SKM-1 treated with dmso at 0.1 percent for 144 hours (cell line): ENCODE data around the gene BAG2.

Experiments
- DNase-seq: peaks from one replicate; lab custom pipeline; 2025; ENCODE audit not compliant: unreplicated experiment; lab: John Stamatoyannopoulos, UW

The BAG2 gene

DNA sequence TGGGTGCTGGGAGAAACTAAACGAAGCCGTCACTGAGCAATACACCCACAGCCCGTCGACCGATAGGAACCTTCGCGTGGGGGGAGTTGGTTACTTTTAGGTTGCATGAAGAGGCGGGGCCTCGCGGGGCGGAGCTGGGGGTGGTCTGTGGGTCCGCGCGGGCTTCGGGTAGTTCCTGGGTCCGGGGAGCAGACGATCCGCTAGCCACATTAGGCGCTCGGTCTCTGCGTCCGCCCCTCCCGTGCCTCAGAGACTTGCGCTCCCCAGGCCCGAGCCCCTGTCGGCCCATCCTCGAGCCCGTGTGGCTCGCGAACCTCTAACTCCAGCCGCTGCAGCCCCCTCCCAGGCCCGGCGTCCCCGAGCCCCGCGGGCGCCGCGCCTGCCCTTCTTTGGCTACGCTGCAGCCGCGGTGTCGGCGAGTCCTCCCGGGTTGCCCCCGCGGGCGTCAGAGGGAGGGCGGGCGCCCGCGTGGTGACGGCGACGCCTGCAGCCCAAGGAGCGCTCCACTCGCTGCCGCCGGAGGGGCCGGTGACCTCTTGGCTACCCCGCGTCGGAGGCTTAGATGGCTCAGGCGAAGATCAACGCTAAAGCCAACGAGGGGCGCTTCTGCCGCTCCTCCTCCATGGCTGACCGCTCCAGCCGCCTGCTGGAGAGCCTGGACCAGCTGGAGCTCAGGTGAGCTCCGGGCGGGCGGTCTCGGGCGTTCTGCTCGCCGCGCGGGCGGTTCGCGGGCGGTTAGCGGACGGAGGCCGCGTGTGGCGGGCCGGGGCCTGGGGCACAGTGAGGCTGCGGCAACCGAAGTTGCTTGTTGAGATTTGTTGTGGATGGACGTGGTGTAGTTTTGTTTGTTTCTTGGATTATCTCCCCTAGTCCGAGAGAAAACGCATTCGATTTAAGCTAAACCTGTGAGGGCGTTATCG is at the start of gene BAG2:
Gene BAG2 (plus strand): TSS at position 191 of the 920 bp plus-strand sequence. CDS start 372 bp downstream, at position 563.
- peak; percentile 81 for DNase-seq

DNA sequence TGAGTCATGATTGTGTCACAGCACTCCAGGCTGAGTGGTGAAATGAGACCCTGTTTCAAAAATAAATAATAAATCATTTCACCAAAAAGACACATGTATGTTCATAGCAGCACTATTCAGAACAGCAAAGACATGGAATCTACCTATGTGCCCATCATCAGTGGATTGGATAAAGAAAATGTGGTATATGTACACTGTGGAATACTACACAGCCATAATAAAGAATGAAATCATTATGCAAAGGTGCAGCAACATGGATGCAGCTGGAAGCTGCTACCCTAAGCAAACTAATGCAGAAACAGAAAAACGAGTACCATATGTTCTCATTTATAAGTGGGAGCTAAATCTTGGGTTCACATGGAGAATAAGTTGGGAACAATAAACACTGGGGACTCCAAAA is 49.0 kb upstream of the BAG2 start:
- DNase-seq: no peak

DNA sequence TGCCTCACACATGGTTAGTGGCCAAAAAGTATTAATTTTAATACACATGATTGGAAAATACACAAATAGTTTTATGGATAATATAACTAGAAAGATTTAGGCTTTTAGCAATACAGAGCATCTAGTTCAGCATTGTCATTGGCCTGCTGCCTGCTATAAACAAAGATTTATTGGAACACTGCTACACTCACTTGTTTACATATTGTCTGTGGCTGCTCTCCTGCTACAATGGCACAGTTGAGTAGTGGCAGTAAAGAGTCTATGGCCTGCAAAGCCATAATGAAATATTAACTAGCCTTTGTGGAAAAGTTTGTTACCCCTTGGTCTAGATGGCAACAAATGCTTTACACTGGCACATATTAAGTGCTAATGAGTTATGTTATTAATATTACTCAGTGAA is 44.4 kb upstream of the BAG2 start:
- DNase-seq: no peak

DNA sequence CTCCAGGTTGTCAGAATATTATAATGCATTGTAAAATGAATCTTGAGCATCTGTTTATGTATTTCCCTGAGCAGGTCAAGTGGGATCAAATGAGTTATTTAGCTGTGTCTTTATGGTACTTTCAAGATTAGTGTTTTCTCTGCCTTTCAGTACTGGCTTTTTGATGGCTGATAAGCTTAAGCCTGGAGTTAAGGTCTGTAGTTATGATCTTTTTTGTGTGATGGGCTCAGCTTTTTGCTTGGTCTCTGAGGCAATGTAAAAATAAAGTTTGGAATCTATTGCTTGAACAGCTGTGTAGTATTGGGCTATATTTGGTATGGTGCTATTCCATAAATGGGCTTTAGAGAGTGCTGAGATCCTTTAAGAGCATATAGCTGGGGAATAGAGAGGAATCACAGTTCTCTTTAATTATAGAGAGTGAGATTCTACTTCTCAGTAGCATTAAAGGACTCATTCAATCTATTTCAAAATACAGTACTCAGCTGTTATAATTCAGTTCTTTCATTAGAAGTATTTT is 41.4 kb upstream of the BAG2 start:
- DNase-seq: no peak

DNA sequence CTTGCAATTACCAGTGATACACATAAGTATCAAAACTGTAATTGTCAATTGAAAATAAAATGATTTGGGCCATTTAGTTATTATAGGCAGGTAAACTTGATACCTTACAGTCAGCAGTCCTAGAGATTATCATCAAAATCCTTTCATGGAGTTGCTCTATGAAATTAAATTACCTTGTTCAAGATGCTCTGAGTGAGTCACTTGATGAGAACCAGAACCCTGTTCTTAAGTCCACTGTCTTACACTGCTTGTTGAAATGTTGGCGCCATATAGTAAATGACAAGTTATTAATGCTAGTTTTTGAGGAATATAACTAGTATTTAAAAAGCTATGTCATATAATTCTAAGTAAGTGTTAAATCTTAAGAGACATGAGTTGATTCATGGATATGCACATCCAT is 37.2 kb upstream of the BAG2 start:
- no peak for DNase-seq

DNA sequence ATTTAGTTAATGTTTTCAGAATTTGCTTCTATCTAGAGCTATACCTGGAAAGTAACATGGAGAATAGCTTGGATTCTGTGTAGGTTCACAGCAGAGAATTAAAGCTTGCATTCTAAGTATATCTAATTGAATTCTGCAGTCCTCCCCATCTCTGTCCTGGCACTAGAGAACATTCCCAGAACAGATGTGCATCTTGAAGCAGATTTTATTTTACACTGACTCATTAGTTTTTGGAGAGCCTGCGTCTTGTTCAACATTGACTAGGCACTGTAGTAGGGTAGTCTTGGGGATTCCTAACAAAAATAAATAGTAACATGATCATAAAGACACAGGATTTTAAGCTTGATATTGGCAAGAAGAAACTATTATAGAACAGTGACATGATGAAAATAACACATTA is 36.2 kb upstream of the BAG2 start:
- no peak for DNase-seq

DNA sequence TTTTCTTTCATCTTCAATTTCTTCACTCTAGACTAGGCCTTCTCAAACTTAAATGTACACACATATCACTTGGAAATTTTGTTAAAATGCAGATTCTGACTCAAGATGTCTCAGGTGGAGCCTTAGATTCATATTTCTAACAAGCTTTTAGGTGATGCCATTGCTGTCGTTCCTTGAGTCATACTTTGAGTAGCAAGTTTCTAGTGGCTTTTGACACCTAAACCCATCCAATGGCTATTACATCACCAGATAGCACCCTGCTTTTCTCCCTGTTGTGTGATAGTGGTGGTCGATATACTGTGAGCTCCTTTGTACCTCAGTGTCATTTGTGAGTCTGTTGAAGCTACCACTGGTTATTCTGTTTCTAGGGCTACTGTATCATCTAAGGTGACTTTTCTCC is 34.8 kb upstream of the BAG2 start:
- DNase-seq: no peak

DNA sequence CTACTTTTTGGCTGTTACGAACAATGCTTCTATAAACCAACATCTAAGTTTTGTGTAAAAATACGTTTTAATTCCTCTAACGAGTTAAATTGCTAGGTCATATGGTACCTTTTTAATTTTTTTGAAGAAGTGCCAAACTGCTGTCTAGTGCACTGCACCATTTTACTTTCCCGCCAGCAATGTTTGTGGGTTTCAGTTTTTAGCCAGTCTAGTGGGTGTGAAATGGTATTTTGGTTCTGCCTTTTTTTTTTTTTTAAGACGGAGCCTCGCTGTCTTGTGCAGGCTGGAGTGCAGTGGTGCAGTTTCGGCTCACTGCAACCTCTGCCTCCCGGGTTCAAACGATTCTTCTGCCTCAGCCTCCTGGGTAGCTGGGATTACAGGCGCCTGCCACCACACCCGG is 34.1 kb upstream of the BAG2 start:
- DNase-seq: no peak

DNA sequence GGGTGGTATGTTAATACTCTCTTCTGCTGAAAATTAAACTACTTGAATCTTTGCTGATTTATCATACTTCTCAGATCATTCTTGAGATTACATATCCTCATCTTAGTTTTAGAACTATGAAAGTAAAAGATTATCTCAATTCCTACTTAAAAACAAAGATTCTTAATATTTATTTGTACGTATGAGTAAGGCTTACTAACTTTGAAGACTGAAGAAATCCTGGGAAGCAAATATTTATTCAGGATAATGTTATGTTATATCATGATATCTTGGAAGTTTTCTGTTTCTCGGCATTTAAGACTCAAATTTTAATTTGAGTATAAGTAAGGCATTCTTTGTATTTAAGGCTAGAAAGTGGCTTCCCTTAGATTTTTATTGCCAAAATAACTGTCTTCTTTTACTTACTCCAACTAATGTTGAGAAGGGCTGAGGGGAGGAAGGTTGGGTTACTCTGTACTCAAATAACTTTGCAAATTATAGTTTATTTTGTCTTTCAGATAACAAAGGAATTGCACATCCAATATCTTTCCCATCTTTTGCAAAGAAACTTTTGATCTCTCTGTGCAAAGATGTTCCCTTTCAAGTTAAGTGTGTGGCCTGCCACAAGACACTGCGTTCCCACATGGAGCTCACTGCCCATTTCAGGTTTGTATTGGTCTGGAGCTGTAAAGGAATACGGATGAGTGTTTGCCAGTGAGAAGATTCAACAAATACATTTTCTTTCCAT is 30.5 kb upstream of the BAG2 start:
- DNase-seq: no peak

DNA sequence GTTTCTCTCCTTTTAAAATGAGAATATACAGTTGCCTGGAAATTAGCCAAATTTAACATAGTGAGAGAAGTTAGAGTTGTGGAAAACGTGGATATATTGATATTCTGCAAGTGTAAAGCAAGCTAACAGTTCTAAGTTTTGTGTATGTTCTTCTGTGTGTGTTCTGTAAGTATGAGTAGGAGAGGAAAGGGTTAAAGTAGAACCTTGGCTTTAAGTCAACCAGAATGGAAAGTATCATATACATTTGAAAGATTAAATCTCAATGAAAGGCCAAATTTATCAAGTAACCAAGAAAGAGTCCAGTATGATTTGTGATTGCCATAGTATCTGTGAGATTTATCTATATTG is 30.0 kb upstream of the BAG2 start:
- DNase-seq: no peak

DNA sequence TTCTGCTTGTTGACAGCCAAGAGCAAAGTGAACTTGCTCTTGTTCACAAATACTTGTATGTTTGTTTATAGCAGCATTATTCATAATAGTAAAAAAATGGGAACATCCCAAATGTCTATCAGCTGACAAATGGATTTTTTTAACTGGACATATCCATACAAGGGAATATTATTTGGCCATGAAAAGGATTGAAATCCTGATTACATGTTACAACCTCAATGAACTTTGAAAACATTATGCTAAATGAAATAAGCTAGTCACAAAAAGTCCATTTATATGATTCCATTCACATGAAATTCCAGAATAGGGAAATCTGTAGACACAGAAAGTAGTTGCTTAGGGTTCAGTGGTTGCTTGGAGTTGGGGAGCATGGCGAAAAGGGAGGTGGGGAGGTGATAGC is 28.4 kb upstream of the BAG2 start:
- no peak for DNase-seq

DNA sequence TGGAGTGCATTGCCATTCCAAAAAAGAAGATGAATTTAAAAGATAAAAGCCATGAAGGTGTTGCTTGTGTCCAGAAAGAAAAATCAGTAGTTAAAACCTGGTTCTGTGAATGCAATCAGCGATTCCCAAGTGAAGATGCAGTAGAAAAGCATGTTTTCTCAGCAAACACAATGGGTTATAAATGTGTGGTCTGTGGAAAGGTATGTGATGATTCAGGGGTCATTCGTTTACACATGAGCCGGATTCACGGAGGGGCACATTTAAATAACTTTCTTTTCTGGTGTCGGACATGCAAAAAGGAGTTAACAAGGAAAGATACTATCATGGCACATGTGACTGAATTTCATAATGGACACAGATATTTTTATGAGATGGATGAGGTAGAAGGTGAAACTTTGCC is 24.7 kb upstream of the BAG2 start:
- no peak for DNase-seq

DNA sequence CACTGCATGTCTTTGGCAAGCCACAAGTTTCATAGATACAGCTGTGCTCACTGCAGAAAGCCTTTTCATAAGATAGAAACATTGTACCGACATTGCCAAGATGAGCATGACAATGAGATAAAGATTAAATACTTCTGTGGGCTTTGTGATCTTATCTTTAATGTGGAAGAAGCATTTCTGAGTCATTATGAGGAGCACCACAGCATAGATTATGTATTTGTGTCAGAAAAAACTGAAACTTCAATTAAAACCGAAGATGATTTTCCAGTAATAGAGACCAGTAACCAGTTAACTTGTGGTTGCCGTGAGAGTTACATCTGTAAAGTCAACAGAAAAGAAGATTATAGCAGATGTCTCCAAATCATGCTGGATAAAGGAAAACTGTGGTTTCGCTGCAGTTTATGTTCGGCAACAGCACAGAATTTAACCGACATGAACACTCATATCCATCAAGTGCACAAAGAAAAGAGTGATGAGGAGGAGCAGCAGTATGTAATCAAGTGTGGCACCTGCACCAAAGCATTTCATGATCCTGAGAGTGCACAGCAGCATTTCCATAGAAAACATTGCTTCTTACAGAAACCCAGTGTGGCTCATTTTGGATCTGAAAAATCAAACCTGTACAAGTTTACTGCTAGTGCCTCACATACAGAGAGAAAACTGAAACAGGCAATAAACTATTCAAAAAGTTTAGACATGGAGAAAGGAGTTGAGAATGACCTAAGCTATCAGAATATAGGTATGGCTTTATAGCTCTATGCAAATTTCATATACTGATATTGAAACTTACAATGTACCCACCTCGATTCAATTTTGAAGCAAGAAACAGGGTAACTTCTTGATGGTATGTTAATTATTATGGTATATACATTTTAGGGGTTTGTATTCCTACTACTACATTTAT is 23.9 kb upstream of the BAG2 start:
- DNase-seq: no peak

DNA sequence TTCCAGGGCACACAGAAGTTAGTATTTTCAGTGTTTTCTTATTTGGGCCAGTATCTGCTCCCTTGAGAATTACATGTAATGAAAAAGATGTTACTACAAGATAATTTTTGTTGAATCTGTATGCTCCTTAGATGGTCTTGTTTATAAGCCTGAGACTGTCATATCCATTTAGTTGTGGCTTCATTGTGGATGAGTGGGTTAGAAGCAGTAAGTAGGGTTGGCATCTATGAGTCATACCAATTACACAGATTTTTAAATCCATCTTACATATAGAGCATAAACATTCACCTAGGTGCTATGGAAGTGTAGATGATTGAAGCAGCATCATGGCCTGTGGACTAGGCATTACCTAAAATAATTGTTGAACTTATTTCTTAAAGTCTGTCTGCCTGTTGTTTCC is 13.5 kb upstream of the BAG2 start:
- DNase-seq: no peak

DNA sequence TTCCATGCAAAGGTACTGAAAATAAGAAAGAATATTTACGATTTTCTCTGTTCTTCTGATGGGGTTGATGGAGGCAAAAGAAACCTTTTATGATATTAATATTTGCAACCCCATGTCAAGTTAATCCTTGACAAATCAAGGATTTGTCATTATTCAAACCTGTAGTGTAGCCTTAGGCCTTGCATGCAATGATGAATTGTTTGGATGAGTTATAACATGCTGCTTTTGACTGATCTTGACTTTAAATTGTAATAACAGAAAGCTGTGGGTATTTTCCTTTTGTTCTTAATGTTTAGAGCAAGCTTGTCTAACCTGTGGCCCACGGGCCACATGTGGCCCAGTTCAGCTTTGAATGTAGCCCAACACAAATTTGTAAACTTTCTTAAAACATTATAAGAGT is 13.0 kb upstream of the BAG2 start:
- DNase-seq: no peak

DNA sequence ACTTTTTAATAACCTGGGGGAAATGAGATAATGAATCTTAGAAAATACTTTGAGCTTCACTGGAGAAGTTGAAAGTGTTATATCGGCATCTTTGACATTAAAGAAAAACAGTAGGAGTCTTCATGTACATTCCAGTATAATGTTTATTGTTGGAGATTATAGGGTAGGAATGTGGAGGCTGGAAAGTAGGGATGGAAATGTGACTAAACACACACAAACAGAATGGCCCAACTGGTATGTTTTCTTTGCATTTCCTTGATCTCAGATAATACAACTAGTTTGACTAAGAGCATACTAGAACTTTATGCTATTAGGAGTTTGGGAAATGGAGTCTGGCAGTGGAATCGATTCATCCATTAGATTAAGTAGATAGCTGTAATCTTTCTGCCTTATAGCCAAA is 10.1 kb upstream of the BAG2 start:
- no peak for DNase-seq

DNA sequence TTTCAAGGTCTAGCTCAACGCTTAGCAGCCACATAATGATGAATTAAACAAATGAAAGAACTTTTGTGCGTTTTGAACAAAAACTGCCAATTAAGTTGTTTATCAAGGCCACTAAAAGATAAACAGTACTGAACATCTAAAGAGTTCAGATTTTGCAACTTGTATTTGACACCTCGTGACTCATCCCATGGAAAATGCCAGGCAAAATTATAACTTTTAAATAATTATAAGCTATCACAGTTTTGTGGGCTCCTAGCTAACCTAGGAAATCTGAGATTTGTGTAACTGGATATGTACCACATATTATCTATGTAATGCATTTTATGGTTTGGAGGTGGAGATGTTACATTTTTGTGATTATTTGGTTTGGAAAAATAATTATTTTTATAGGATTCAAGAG is 9.6 kb upstream of the BAG2 start:
- DNase-seq: no peak

DNA sequence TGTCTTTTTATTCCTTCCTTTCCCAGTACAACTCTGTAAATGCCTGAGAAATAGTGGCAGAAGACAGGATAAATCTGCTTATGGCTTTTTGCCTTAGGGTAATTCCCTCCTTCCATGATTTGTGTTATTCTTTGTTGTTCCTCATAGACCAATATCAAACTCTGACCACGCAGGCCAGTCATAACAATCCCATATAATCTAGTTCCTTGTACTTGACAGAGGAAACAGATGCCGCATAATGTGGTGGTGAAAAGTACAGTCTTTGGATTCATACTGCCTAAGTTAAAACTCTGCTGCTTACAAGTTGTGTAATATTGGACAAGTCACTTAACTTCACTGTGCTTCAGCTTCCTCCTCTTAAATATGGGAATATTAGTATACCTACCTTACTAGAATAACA is 8.2 kb upstream of the BAG2 start:
- DNase-seq: no peak

DNA sequence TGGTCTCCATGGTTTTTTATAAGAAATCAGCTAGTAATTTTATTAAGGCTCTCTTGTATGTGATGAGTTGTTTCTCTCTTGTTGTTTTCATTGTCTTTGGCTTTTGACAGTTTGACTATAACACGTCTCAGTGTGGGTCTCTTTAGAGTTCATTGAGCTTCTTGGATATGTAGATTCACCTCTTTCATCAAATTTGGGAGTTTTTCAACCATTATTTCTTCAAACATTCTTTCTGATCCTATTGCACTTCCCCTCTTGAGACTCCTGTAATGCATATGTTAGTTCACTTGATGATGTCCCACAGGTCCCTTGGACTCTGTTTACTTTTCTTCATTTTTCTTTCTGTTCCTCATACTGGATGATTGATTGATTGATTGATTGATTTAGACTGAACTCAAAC is 7.0 kb upstream of the BAG2 start:
- DNase-seq: no peak

DNA sequence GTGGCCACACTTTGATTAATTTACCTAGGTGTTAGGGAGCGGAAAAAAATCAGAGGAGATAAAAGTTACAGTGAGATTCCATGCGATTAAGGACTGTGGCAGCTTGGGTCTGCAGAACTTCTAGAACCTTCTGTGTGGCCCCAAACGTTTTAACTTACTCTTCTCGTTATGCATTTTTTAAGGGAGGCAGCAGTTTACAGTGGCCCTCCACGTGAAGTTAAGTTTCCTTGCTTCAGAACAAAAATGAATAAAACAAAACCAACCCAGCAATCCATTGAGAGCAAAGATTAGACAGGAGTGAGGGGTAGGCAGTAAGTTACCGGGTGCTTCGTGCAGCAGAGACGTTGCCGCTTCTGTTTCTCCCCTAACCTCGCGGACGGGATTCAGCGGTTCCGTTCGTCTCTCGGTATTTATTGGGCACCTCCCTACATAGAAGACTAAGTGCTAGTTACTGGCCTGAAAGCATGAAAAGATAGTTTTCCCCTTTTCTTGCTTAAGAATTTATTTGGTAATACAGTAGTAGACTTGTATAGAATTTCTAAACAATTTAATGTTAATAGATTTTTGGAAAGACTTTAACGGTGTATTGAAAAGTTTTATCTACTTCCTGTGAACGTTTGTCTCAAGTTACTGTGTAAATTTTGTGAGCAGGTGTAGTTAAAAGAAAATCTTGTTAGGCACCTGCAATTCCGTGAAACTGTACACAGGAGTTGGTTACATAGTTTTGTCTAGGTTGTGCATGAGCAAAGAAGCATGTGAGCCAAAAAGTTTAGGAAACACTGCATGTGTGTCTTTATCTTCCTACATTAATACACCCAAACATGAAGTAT is 1.1 kb downstream of the BAG2 start:
- DNase-seq: peak; percentile 25
